ENCODE data around the gene GP1BA.

Gene GP1BA

DNA sequence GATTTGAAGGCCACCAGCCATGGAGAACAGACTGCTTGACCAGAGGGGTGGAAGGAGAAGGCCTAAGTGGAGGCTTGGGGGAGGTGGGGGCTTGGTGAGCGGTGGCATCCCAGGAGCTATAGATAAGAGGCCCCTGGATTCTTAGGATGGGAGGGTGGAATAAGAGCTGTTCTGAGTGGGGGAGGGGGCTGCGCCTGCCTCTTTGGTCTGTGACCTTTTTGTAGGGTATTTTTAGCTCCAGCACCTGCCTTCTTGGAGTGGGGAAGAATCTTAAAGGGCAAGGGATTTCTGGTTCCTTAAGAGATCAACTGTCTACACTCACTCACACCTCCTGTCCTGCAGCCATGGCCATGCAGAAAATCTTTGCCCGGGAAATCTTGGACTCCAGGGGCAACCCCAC lies 19.4 kb downstream of the GP1BA start:
- no peak for DNase-seq

DNA sequence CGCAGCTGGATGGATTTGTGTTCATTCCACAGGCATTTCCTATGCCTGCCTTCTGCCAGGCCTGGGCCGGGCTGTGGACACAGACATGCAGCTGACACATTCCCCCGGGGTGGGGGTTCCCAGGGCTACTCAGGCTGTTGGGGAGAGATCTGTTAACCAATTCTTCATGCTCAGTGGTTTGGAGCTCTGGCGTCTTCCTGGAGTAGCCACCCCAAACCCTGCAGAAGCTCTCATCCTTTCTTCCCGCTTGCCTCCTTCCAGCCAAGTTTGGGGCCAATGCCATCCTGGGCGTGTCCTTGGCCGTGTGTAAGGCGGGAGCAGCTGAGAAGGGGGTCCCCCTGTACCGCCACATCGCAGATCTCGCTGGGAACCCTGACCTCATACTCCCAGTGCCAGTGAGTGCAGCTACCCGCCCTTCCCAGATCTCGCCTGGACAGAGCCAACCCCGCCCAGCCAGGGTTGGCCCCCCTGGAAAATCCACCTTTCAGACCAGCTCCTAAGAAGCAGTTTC lies 21.4 kb downstream of the GP1BA start:
- DNase-seq, result no peak

DNA sequence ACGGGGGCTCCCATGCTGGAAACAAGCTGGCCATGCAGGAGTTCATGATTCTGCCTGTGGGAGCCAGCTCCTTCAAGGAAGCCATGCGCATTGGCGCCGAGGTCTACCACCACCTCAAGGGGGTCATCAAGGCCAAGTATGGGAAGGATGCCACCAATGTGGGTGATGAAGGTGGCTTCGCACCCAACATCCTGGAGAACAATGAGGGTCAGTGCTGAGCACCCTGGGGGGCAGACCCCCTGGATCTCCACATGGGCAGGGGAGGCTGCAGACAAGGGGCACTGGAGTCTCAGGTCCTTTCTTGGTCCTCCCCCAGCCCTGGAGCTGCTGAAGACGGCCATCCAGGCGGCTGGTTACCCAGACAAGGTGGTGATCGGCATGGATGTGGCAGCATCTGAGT lies 23.0 kb downstream of the GP1BA start:
- no peak for DNase-seq

DNA sequence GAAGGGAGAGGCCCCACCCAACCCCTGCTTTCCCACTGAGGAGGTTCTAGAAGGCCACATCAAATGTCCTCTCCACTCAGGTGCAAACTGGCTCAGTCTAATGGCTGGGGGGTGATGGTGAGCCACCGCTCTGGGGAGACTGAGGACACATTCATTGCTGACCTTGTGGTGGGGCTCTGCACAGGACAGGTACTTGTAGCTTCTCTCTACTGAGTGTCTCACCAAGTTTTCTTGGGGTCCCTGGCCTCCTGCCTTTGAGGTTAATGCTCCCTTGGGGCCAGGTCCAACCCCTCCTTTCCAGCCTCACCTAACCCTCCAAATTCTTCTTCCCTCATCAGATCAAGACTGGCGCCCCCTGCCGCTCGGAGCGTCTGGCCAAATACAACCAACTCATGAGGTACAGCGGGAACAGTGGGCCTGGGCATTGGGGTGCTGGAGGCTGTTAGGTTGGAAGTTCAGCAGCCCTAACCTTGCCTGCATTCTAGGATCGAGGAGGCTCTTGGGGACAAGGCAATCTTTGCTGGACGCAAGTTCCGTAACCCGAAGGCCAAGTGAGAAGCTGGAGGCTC lies 24.5 kb downstream of the GP1BA start:
- peak; percentile 59 to 64 for DNase-seq

DNA sequence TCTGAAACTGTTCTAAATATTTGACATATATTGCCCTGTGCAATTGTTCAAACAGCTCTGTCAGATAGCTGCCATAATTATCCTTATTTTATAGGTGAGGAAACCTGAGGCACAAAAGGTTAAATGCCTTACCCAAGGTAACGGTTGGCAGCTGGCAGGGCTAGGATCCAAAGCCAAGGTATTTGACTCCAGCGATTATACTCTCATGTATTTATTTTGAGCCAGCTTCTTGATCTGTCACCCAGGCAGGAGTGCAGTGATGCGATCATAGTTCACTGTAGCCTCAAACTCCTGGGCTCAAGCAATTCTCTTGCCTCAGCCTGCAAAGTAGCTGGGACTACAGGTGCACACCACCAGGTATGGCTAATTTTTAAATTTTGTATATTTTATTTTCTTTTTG lies 26.0 kb downstream of the GP1BA start:
- DNase-seq, result no peak

DNA sequence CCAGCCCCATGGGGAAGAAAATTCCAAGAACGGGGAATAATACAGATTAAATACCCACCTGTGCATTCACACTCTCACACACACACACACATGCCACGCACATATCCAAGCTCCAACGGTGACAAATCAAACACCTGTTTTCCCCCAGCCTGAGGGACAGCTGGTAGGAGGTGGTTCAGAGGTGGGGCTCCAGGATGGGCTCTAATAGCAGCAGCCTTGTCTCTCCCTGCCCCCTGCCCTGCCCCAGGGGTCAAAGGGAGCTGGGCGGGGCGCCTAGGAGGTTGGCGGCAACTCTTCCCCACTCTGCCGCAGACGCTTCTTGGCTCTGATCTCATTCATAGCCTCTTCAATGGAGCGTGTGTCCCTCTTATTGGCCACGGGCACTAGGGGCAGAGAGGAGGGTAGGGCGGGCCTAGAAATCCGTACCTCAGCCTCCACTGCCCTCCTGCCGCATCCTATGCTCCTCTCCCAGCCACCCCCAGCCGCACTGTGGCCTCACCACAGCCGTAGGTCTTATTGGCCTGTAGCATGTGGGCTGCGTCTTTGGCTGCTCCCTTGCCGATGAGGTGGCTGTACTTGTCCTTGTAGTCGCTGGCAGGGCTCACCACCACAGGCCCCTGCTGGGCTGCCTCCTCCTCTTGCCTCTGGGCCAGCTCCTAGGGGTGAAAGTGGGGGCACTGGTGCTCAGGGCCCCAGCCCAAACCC lies 27.3 kb downstream of the GP1BA start:
- DNase-seq, result no peak

DNA sequence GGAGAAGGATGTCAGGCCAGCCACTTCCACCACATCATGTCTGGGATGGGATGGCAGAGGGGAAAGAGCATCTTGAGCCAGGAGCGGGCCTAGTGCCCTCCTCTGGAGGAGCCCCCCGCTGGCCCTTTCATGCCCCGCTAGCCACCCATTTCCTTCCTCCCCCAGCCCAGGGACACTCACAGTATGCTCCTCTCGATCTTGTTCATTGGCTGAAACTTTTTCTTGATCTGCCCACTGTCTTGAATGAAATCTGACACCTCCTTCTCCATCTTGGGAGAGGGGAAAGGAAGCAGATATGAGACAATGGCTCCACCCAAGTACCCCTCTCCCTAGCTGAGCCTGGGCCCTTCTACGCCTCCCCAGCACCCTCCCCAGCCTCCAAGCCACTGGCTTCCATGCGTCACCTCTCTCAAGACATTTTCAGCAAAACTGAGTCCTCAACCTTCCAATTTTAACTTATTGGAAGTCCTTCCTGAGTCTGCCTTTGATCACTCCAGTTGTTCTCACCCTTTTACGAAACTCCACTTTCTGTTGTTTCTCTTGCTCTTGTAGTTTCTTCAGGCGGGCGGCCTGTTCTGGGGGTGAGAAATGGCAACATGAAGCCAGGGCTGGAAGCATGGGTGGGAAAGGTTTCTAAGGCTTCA lies 28.3 kb downstream of the GP1BA start:
- no peak for DNase-seq

DNA sequence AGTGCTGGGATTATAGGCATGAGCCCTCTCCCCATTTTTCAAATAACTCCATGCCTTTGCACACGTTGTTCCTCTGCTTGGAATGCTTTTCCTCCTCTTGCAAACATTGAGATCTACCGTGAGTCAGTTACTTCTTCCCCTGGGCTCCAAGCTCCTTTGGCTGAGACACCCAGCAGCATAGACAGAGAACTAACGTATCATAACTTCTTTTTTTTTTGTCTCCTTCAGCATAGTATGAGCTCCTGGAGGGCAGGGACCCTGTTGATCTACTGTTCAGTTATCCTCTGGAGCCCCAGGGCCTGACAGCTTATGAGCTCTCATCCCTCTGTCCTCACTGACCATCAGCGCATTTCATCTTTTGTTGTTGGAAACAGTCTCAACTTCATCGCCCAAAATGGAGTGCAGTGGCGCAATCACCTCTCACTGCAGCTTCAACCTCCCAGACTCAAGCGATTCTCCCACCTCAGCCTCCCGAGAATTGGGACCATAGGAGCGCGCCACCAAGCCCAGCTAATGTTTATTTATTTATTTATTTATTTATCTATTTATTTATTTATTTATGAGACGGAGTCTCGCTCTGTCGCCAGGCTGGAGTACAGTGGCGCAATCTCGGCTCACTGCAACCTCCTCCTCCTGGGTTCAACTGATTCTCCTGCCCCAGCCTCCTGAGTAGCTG lies 33.4 kb downstream of the GP1BA start:
- no peak for DNase-seq

DNA sequence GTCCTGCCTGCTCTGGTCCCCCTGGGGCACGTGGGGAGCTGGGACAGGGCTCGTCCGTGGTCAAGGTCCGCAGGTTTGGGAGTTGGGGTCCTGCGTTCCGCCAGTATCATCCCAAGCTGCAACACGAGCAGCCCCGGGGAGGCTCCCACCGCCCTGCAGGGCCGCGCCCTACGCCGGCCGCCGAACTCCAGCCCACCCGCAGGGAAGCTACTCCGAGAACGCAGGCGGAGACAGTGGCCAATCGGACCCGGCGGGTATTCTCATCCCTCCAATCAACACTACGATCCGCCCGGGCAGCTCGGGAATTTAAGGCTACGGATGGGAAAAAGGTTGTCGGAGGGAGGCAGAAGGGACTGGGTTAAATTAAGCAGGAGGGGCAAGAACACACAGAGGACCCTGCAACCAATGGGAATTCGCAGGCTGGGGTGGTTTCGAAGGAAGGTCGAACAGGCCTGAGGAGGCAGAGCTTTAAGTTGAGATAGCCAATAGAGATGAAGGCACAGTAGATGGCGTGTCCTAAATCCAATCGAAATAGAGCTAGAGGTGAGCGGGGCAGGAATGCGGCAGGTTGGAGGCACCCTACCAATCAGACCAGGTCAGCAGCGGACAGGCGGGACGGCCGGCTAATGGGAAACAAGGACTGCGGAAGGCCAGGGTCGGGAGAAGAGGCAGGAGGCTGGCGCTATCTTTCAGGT lies 34.9 kb downstream of the GP1BA start:
- peak; percentile 92 to 93 for DNase-seq

DNA sequence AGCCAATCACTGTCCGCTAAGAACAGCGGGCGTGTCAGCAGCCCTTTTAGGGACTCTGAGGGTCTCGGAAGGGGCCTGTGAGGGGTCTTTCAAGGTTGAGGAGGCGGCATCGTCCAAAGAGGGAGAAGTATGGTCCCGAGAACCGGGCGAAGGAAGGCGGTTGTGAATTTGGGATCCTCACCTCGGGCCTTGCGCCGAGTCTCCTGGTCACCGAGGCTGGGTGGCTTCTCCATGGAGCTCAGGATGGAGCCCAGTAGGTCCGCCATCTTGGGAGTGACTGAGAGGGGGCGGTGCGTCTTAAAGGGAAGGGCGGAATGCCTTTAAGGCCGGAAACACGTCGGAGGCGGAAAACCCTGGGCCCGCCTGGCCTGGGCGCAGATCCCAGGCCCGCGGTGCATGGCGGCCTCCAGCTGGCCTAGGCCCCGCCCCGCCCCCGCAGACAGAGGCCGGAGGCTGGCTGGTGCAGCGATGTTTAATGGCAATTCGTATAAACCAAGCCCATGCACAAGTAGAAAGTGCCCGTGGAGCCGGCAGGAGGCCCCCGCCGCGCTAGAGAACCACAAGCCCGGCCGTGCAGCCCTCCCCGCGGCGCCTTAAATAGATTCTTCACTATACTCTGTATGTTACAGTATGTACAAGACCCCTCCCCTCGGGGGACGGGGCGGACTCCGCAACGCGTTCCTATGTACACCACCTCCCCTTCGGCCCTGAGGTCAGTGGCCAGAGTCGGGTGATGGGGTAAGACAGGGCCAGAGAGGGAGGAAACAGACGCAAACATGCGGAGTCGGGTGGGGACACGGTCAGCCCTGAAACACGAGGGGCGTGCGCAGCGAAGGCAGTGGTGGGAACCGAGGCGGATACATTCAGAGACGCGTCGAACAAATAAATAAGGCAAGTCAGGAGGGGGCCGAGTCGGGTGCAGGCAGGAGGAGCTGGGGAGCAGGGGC lies 35.7 kb downstream of the GP1BA start, which contains the start of gene SPAG7:
TSS of gene SPAG7 (minus strand) at position 279 of the 947 bp plus-strand sequence. CDS start at position 266, 13 bp downstream.
- DNase-seq, result peak; percentile 96 to 97

DNA sequence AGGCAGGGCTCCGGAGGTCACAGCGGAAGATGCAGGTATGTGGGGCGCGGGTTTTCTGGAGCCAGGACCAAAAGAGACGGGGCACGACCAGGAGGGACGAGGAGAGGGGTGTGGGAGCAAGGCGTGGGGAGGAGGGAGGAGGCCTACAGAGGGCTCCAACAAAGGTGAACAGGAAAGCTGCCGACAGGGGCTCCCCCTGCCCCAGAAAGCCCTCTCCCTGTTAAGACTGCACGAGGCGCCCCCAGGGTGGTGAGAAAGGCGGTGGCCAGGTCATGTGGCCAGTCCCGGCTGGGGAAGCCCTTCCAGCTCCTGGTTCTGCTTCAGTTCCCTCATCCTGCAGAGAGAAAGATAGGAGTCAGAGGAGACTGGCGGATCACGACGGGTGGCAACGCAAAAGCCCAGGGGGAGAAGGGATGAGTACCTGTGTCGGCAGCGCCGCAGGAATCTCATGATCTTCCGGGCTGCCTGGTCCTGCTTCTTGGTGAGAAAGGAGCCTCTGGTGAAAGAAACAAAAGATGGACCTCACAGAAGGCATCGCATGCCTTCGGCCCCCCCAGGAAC lies 36.5 kb downstream of the GP1BA start:
- DNase-seq, result peak; percentile 65 to 66

DNA sequence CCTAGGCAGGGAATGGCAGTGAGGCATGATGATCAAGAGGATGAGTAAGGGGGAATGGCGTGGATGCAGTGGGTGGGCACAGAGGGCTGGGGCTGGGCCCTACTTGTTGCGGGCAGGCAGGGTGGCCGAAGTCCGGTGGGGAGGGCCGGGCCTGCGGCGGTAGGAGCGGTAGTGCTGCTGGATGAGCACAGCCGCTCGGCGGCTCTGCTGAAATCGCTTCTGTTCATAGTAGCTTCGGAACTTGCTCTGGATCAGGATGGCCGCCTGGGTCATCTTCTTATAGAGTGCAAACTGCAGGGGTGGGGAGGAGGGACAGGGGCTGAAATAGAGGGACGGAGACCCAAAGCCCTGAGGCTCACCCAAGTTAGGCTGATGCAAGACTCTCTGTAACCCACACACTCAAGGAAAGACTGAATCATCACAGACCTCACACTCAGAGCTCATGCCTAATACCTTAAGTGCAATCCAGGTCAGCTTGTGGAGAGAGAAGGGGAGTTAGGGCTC lies 37.0 kb downstream of the GP1BA start:
- peak in 1 of 2 experiments; percentile 79 for DNase-seq

DNA sequence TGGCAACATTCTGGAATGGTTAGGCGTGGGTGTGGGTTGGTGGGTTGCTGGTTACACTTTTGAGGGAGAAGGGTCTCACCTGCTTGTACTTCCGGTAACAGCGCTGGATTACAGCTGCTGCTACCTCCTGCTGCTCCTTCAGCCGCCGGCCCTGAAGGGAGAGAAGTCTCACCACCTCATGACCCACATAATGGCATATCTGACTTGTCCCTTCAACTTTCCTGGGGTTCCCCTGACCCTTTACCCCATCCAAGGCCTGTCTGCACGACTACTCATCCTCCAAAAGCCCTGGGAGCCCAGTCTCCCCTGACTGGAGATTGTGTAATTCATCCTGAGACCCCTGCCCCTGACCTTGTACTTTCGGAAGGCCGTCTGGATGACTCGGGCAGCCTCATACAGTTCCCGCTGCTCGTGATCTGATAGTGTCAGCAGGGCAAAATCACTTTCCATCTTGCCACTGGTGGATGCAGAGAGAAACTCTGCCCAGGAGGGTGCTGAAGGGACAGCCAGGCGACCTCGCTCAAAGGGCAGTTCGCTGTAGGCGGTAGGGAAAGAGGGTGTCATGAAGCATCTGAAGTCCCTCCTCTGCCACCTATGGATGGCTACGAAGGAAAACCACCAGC lies 37.6 kb downstream of the GP1BA start:
- DNase-seq, result peak in 1 of 2 experiments; percentile 76

DNA sequence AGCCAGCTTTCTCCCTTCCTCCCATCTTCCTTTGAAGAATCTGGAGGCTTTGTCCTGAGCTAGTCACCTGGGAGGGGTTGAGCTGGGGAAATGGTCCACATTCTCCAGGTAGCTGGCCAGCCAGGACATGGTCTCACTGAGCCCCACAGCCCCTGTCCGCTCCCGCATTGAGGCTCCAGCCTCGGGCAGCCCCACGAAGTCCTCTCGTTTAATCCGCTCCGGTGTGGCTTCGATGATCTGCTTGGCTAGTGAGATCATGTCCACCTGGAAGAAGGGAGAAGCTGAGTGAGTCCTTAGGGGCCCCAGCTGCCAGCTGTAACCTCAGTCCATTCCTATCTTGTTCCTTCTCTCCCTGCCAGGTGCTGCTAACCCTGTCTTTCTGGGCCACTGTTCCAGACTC lies 38.2 kb downstream of the GP1BA start:
- no peak for DNase-seq

DNA sequence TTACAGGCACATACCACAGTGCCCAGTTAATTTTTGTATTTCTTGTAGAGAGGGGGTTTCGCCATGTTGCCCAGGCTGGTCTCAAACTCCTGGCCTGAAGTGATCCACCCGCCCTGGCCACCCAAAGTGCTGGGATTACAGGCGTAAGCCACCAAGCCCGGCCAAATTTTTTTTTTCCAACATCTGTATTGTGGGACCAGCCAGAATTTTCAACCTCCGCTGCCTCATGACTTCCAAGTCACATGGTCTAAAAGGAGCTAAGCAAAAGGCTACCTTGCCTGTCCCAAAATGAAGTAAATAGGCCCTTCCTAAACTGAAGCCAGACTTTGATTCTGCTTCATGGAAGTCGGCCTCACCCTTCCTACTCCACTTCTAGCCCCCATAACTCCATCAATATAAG lies 39.7 kb downstream of the GP1BA start:
- DNase-seq, result no peak

DNA sequence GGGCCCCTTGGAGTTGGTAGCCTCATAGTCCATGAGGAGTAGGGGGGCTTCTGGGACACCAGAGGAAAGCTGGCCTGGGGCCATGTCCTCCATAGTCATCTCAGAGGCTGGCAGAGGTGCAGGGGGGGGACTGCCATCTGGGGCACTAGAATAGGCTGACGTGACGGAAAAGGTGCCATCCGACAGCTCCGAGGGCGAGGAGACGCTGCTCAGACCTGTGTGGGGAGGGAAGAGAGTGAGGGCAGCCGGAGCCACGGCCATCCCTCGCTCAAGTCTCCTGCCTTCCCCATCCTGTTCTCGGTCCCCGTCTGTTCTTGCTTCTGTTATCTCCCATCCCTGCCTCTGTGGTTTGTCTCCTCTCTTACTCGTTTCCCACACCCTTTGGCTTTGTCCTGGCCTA lies 40.2 kb downstream of the GP1BA start:
- no peak for DNase-seq

DNA sequence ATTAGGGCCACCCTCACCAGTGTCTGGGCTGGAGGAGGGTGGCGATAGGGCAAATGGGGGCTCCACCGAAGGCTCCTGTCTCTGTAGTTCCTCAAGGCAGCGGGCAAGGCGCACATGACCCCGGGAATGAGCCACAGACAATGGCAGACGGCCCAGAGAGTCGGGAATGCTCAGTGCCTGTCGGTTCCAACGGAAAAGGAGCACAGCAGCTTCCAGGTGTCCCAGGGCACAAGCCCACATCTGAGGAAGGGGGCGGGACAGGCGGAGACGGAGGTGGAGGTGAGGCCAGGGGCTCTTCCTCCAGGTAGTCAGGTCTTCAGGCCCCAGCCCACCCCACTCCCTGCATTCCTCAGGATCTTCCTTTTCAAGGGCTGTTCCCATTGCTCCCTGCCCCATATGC lies 40.7 kb downstream of the GP1BA start:
- DNase-seq, result no peak

DNA sequence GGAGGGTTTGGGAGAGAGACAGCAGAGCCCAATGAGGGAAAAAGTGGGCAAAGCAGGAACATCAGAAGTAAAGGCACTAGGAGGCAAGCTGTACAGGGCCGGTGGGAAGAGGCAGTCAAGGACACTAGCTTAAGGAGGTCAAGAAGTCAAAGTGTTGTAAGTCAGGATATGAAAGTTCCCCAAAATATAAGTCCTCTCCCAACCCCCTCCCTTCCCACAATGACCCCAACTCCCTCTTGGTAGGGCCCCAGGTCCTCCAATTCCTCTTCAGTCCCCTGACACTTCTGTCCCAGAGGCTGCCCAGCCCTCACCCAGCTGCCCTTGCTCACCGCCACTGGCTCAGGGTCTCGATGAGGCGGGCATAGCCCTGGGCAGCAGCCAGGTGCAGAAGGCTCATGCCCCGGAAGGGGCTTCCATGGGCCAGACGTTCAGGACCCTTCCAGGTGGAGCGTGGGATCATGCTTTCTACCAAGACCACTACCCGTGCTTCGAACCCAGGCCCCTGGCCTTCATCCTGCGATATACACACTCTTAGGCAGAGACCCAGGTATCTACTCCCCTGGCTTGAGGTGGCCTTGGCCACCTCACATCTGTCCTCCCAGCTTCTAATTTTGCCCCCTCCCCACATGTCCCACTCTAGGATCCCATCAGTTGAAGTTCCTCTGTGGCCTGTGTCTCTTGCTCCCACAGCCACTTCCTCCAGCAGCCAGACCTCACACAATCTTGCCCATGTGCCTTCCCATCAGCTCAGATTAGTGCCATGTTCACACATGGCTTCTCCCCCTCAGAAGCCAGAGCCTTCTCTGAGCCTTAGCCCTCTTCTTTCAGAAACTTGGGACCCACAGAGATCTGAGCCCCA lies 41.4 kb downstream of the GP1BA start:
- DNase-seq, result no peak

DNA sequence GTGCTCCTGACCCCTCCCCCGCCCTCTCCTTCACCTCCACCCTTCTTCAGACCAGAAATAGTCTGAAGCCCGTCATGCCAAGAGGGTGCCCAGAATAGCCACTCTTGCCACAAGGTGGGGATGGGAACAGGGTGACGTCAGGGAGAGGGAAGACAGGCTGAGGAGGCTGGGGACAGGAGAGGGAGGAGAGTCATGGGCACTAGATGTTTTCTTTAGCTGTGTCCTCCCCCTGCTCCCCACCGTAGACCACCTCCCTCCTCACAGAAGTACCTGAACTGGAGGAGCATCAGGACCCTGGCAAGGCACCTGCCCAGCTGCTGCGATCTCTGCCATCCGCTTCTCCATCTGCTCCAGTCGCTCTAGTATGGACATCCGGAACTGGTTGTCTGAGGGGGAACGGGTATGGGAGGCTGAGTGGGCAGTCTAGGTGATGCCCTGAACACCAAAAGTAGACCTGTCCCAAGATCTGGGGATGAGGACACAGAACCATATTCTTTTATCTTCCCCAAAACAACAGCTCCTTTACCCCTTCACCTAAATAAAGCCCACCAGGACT lies 42.1 kb downstream of the GP1BA start:
- DNase-seq, result no peak

All from activated T-cell treated with anti-CD3 and anti-CD28 coated beads, Interleukin-2, amount 50 U/mL, for 48 hours (primary cell).